Hematopoietic multipotent progenitor cell treated with erythropoietin and hydrocortisone succinate and interleukin-3 and kit ligand, for 6 days (in vitro differentiated cells): ENCODE data around the gene MT1E.
"Not testable (repeated sequence)": the region's sequence is repeated elsewhere in the genome, so short reads cannot be mapped to it uniquely, and the experiment has no call there.

Source experiments
- DNase-seq: peaks from one replicate; pipeline ENCODE4 v3.0.0-alpha.2; 2015

Gene MT1E

GRCh38 chr16:56625140-56625942 lies at the start of gene MT1E:
Gene MT1E (plus strand): TSS chr16:56625781. CDS start chr16:56625852, 71 bp downstream.
- DNase-seq: peak; percentile 75

DNA sequence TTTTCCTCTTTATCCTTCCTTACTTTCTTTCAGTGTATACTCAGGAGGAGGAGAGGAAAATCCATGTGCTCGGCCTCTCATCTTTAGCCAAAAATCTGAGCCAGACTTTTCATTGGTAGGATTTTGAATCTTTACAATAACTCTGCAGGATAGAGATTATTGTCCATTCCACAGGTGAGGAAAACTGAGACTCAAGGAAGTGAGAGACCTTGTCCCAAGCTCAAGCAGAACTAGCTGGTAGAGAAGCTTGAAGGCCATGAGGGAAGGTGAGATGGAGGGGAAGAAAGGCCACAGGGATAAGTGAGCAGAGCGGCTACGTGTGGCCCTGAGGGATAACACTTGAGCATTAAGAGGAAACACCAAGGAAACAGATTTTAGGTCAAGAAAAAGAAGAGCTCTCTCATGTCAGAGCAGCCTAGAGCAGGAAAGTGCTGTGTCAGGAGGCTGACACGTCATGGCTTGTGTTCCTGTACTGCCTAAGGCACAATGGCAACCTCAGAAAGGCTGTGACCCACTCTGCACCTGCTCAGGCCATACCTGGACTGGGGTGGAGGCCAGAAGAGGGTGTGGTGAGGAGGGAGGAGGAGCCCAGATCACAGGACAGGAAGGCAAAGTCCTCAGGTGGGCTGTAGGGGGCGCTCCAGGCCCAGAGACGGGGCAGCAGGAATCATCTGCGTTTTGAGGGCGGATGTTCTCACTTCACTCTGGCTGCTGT lies 48.8 kb upstream of the MT1E start:
- DNase-seq: peak; percentile 84

DNA sequence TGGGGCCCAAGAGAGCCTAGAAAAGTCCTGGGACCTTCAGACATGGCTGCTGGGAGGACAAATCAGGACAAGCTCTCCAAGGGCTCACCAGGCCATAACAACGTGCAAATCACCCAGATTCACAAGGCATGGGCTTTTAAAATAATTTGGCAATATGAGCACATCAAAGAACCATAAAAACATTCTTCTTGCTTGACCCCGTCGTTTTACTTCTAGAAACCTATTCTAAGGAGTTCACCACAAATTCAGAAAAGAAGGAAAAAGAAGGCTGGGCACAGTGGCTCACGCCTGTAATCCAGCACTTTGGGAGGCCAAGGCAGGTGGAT lies 48.3 kb upstream of the MT1E start:
- DNase-seq: no peak

DNA sequence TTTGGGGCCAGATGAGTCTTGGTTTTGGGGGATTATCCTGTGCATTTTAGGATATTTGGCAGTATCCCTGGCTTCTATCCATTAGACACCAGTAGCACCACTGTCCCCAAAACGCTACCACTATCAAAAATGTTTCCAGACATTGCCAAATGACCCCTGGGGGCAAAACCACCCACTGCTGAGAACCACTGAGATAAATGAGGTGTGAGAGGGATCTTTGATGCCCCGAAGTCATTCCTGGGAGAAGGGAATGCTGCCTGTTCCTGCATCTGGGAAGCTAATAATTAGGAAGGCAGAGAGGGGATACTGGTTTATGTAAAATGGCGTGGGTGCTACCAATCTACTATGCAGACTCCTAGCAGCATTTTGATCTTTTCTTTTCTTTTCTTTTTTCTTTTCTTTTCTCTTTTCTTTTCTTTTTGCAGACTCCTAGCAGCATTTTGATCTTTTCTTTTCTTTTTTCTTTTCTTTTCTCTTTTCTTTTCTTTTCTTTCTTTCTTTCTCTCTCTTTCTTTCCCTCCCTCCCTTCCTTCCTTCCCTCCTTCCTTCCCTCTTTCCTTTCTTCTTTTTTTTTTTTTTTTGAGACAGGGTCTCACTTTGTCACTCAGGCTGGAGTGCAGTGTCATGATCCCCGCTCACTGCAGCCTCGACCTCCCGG lies 45.1 kb upstream of the MT1E start:
- DNase-seq: no peak

GRCh38 chr16:56582911-56583310 lies 42.7 kb upstream of the MT1E start:
- not testable (repeated sequence) for DNase-seq

DNA sequence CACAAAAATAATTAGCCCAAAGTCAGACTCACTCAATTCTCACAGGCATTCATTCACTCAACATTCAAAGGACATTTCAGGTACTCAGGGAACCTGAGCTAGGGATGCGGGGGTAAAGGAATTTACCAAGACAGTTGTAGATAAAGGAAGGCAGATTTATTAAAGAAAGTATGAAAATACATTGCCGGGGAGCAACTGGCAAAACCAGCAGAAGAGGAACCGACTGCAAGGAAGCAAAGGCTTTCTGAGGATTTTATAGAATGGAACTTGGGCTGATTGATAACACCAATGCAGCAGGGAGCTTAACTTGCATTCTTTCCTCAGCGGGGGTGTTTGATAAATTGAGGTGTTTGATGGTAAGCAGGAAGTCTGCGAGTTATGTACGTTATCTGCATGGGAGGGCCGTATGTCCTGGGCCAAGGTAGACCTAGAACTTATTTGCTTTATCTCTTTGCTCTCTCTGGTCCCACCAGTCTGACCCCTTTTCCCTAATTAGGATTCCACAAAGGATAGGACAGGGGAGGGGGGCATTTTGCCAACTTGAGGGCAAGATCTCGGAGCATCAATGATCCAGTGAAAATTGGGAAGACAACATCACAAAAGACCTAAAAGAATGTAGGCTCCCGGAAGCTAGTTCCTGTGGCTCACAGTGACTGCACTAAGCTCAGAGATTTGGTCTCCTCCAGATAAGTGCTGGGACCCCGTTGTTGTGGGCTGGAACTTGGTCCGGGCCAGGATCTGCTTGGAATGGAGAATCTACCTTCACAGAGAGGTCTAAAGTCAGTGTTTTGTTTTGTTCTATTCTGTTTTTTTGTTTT lies 42.0 kb upstream of the MT1E start:
- DNase-seq: no peak

GRCh38 chr16:56584276-56584675 lies 41.3 kb upstream of the MT1E start:
- no peak for DNase-seq

GRCh38 chr16:56588781-56589140 lies 36.8 kb upstream of the MT1E start:
- DNase-seq: no peak

- DNase-seq: peak; percentile 14
Measured at GRCh38 chr16:56589141-56590039, 36.2 kb upstream of the MT1E start, which contains the start of gene MT3. Gene MT3 (plus strand): TSS chr16:56589528. CDS start chr16:56589591, 63 bp downstream.

DNA sequence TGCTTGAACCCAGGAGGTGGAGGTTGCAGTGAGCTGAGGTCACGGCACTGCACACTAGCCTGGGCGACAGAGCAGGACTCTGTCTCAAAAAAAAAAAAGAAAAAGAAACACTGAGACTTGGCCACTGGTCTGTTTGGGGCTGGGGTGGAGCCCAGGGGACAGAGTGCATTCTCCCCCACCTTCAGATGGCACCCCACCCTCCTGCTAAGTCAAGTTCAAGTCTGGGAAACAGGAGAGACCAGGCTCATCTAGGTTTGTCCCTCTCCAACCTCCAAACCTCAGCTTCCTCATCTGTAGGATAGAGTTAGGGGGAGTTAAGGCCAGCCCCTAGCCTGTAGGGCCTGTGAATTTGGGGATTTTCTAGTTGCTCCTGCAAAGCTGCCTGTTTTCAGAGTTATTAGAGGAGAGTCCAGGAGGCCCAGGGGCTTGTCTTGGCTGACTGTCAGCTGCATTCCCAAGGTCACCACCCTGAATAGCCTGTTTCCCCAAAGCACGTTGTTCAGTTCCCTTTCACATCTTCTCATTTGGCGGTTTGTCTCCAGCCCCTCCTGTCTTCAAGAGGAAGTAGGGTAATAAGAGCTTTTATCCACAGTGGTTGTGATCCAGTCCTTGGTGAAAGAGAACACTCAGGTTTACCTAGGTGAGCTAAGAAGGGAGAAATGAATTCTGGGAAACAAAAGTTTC lies 34.1 kb upstream of the MT1E start:
- peak; percentile 32 for DNase-seq

GRCh38 chr16:56593573-56594291 lies 31.8 kb upstream of the MT1E start:
- no peak for DNase-seq

DNA sequence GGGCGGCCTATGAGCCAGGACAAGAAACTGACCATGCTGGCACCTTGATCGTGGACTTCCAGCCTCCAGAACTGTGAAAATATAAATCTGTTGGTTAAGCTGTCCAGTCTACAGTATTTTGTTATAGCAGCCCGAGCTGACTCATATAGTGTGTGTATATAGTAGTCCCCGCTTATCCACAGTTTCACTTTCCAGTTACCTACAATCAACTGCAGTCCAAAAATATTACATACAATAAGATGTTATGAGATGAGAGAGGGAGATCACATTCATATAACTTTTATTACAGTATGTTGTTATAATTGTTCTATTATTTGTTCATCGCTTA lies 31.3 kb upstream of the MT1E start:
- no peak for DNase-seq

DNA sequence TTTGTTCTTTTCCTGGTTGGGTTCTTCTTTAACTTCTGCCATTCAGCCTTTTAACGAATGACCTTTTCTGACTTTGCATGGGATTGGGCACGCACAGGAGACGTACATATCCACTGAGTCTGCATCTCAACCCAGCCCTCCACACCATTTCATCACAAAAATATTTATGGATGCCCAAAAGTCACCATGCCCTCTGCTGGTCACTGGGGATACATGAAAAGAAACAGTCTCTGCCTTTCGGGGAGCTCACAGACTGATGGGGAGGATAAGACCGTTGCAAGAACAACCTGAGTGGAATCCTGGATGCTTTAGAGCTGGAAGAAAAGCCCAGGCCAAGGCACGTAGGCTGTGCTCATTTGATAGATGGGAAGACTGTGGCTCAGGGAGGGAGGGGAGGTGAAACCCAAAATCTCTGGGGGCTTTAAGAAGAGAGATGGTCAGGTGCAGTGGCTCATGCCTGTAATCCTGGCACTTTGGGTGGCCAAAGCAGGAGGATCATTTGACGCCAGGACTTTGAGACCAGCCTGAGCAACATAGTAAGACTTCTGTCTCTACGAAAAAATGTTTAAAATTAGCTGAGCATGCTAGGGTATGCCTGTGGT lies 25.1 kb upstream of the MT1E start:
- peak; percentile 77 for DNase-seq

DNA sequence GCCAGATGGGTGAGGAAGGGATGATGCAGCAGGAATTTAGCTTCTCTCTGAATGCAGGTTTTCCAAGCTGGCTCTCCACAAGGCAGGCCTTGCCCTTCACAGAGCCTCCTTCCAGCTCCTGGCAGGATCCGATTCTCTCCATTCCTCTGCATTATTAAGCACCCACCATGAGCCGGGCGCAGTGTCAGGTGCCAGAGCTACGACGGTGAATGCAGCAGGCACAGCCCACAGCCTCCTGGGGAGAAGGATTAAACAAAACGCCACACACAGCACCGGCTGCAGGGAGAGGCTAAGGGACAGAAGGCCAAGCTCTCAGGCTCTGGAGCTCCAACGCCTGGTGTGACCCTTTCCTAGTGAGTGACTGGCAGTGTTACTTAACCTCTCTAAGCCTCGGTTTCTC lies 24.3 kb upstream of the MT1E start:
- DNase-seq: no peak

DNA sequence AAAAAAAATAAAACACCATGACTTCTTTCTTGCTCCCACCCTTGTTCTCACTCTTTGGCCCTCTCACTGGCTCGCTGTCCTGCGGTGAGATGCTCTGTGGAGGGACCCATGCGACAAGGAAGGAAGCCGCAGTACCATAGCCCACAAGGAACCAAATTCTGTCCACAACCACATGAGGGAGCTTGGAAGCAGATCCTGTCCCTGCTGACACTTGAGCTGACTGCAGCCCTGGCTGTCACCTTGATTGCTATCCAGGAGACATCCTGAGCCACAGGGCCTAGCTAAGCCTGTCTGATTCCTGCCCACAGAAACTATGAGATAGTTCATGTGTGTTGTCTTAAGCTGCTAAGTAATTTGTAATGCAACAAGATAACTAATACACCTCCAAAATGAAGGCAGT lies 22.0 kb upstream of the MT1E start:
- DNase-seq: peak; percentile 68

DNA sequence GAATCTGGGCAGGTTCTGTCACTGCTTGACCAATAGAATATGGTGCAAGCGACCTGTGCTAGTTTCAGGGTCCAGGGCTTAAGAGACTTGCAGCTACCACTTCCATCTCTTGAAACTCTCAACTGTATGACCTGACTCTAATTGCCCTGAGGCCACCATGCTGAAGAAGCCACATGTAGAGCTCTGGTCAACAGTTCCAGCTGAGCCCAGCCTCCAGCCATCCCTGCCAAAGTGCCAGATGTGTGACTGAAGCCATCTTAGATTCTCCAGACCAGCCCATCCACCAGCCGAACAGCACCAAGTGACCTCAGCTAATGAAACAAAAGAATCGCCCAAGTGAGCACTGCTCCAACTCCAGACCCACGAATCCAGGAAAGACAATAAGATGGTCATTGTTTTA lies 20.6 kb upstream of the MT1E start:
- DNase-seq: no peak

- no peak for DNase-seq
Measured at GRCh38 chr16:56605475-56605874, 20.1 kb upstream of the MT1E start.

GRCh38 chr16:56606071-56606475 lies 19.5 kb upstream of the MT1E start:
- no peak for DNase-seq

- DNase-seq: no peak
Measured at GRCh38 chr16:56606476-56607108, 19.0 kb upstream of the MT1E start.

GRCh38 chr16:56607109-56607618 lies 18.4 kb upstream of the MT1E start:
- DNase-seq: peak; percentile 12
